SK-N-MC (cell line): ENCODE results near the gene EHD4.

Experiments used
- DNase-seq: peaks from one replicate; pipeline ENCODE4 v3.0.0-alpha.2; 2011; ENCODE audit warnings: low read depth, low spot score
- H3K27ac ChIP-seq: fragments of 200-600 bp; sonication (generic); 2 replicates; pipeline ENCODE4 v1.5.1; 2016; ENCODE audit warnings: mixed run types
- H3K36me3 ChIP-seq: fragments of 200-600 bp; sonication (generic); 2 replicates; pipeline ENCODE4 v1.6.1; 2017; ENCODE audit warnings: antibody characterized with exemption, low read length, mixed read lengths; ENCODE audit not compliant: insufficient read depth
- H3K4me3 ChIP-seq: fragments of 200-600 bp; sonication (generic); 2 replicates; pipeline ENCODE4 v1.5.1; 2016
- H3K9ac ChIP-seq: fragments of 200-600 bp; sonication (generic); 2 replicates; pipeline ENCODE4 v1.8.0; 2017; ENCODE audit warnings: mixed run types, mixed read lengths; ENCODE audit not compliant: insufficient read length
- H3K9me3 ChIP-seq: fragments of 200-600 bp; sonication (generic); 2 replicates; pipeline ENCODE4 v1.6.1; 2017; ENCODE audit warnings: low read depth, mild to moderate bottlenecking, antibody characterized with exemption, low read length, moderate library complexity, mixed read lengths
- EZH2 ChIP-seq: fragments of 200-600 bp; sonication (generic); IDR thresholded peaks from one replicate; pipeline ENCODE4 v1.6.1; 2017; ENCODE audit warnings: antibody characterized with exemption
- FOXP2 ChIP-seq: optimal IDR thresholded peaks from 2 replicates; pipeline ENCODE3; 2011; ENCODE audit warnings: mild to moderate bottlenecking, moderate library complexity; ENCODE audit not compliant: insufficient read depth; ENCODE audit errors: extremely low read length, control extremely low read depth
- POLR2AphosphoS5 ChIP-seq: IDR thresholded peaks from 2 replicates; pipeline ENCODE4 v1.6.1; 2012; ENCODE audit warnings: mild to moderate bottlenecking, low read depth, low read length, borderline replicate concordance

Gene EHD4

DNA sequence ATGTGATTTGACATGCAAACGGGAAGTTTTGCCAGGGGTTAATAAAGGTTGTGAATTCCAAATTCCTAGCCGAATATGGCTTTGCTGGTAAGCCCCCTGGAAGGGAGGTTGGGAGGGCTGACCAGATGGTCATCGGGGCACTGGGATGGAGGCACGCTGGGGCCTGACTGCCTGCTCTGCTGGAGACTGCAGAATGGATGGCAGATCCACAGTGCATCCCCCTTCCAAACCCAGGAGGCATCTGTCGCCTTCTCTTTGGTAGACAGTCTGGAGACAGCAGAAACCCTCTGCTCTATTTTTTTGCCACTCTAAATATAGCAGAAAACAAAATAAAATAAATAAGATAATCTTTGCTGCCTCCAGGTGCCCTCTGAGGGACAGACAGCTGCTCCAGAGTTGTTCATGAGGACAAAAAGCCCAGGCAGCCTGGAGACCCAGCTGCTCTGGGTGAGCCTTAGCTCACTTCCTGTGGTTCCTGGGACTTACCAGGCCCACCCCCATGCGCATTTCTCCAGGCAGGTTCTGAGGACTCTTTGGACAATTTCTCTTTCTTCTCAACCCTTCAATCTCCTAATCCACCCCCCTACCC is 72.4 kb downstream of the EHD4 start:
- H3K4me3 ChIP-seq = no peak overlapping the region
- no peak for TF ChIP-seq EZH2
- TF ChIP-seq POLR2AphosphoS5 = no peak
- H3K9ac ChIP-seq = no peak overlapping the region
- H3K27ac ChIP-seq = no peak overlapping the region
- no peak for DNase-seq
- no peaks in the 10 kb centered on the region for H3K36me3 ChIP-seq
- H3K9me3 ChIP-seq = no peaks in the 10 kb centered on the region

DNA sequence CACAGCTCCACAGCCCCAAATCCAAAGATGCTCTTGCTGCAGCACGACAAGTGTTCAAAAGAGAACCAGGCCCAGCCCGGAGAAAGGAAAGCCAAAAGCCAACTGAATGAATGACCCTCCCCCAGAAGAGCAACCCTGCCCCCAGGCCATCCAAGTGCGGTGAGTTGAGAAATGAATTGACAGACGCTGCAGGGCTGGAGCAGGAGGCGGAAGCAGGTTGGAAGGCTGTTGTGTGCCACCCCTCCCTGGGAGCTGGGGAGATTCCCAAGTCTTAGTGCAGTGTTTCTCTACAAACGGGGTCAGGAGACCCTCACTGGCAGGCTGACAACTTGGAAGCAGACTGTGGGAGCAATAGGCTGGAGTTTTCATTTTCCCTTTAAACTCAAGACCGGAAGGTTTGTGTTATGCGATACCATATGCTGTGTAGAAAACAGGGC is 75.0 kb downstream of the EHD4 start:
- Histone ChIP-seq H3K27ac (no peak overlapping the region), H3K36me3 (no peaks in the 10 kb centered on the region), H3K9ac (no peak overlapping the region), H3K4me3 (no peak overlapping the region), H3K9me3 (no peaks in the 10 kb centered on the region)
- DNase-seq = no peak
- TF ChIP-seq POLR2AphosphoS5 (no peak), EZH2 (no peak), FOXP2 (no peak)

DNA sequence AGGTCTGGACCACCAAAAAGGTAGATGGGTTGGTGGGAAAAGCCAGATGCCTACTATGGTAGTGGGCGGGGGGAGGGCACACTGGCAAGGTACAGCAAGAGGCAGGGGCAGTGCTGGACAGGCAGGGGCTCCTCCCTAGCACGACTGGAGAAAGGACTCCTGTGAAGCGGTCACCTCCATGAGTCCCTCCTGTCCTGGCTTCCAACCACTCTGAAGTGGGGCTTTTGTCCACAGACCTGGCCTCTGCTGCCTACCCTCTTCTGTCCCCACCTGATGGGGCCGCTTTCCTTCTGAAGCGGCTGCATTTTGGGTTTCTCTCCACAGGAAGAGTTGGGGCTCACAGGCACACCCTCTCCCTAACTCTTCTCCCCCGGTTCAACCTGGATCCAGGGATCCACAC is 75.8 kb downstream of the EHD4 start:
- Histone ChIP-seq H3K9me3 (no peaks in the 10 kb centered on the region), H3K36me3 (no peaks in the 10 kb centered on the region), H3K9ac (no peak overlapping the region), H3K4me3 (no peak overlapping the region), H3K27ac (no peak overlapping the region)
- no peak for TF ChIP-seq EZH2
- no peak for TF ChIP-seq POLR2AphosphoS5
- no peak for TF ChIP-seq FOXP2
- no peak for DNase-seq

DNA sequence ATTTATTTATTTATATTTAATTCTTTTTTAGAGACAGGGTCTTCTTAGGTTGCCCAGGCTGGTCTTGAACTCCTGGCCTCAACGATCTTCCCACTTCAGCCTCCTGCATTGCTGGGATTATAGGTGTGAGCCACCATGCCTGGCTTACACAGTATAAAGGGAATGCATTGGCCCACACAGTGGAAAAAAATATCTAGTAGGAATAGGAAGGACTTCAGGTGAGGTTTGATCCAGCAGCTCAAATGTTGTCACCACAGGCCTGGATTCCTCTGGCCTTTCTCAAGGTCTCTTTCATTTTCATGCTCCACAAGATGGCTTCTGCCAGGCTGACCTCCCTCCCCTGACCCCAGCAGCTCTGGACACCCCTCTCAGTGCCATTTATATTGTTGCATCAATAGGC is 76.4 kb downstream of the EHD4 start:
- DNase-seq = no peak
- Histone ChIP-seq H3K9me3 (no peaks in the 10 kb centered on the region), H3K4me3 (no peak overlapping the region), H3K27ac (no peak overlapping the region), H3K36me3 (no peaks in the 10 kb centered on the region), H3K9ac (no peak overlapping the region)
- TF ChIP-seq POLR2AphosphoS5 = no peak
- TF ChIP-seq EZH2 = no peak
- TF ChIP-seq FOXP2 = no peak

DNA sequence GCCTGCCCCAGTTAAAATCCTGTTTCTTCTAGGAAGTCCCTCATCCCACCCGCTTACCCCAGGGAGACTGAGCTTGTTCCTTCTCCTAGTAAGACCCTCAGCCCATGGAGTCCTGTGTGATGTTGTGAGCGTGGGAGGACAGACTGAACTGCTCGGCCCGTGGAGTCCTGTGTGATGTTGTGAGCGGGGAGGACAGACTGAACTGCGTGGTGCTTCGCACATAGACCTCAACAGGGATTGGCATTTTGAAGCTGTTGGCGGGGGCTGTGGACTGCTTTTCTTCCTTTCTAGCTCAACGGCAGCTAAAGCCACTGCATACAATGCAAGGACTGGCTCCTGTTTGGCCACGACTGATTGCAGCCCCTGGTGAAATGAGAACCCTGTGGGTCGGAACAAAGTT is 76.9 kb downstream of the EHD4 start:
- Histone ChIP-seq H3K27ac (no peak overlapping the region), H3K9me3 (no peaks in the 10 kb centered on the region), H3K4me3 (no peak overlapping the region), H3K36me3 (no peaks in the 10 kb centered on the region), H3K9ac (no peak overlapping the region)
- no peak for DNase-seq
- TF ChIP-seq EZH2 = no peak
- TF ChIP-seq POLR2AphosphoS5 = no peak
- TF ChIP-seq FOXP2 = no peak

DNA sequence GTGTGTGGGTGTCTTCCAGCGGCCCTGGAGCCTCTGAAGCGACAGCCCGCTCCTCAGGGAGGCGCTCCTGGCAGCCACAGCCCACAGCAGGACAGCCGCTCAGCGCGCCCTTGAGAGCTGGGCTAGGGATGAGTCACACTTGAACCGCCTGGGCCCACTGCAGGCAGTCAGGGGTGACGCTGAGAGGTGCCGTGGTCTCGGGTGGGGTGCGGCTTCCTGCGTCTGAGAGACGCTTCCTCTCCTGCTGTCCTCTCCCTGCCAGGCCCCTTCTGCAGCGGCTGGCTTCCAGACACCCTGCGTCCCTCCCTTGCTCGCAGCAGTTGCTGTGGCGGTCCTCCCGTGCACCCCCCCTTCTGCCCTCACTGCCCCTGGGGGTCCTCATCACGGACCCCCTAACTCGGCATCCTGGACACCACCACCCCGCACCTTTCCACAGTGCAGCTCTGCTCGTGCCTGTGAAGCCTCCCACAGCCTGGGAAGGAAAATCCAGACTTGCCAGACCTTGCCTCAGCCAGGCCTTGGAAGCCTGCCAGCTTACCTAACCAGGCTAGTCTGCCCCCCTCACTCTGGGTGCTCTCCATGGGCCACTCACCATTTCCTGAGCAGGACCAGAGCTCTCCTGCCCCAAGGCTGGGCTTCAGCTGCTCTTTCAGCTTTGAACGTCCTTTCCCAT is 77.4 kb downstream of the EHD4 start:
- no peak overlapping the region for H3K4me3 ChIP-seq
- no peak overlapping the region for H3K27ac ChIP-seq
- DNase-seq = no peak

DNA sequence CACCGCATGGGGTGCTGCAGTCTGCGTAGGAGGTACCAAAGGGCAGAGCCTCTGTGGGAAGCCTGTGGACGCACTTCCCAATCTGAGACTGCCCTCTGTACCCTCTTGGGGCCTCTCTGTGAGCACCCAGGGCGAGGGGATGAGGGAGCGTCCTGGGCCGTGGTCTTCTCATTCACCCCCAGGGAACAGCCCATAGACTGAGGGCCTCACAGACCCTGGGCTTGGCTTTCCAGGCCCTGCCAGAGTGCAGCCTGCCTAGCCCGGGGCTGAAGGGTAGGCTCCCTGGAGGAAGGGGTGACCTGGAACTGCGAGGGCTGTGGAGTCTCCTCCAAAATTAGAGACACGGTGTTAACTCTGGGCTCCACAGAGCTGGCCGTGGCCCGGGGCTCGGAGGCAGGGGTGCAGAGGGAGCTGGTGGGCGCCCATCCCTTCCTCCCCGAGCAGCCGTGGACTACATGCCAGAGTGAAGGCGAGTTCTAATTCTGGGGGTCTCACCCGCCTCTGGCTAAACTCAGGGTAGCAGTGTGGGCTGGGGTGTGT is 78.0 kb downstream of the EHD4 start:
- Histone ChIP-seq H3K9ac (no peak overlapping the region), H3K4me3 (no peak overlapping the region), H3K9me3 (no peaks in the 10 kb centered on the region), H3K36me3 (no peaks in the 10 kb centered on the region), H3K27ac (no peak overlapping the region)
- DNase-seq = no peak
- TF ChIP-seq EZH2 (no peak), POLR2AphosphoS5 (no peak), FOXP2 (no peak)

More for the DNA sequence above, 77.4 kb downstream of the EHD4 start:
- Histone ChIP-seq H3K9ac (no peak overlapping the region), H3K9me3 (no peaks in the 10 kb centered on the region), H3K36me3 (no peaks in the 10 kb centered on the region)
- TF ChIP-seq EZH2 (no peak), POLR2AphosphoS5 (no peak), FOXP2 (no peak)

DNA sequence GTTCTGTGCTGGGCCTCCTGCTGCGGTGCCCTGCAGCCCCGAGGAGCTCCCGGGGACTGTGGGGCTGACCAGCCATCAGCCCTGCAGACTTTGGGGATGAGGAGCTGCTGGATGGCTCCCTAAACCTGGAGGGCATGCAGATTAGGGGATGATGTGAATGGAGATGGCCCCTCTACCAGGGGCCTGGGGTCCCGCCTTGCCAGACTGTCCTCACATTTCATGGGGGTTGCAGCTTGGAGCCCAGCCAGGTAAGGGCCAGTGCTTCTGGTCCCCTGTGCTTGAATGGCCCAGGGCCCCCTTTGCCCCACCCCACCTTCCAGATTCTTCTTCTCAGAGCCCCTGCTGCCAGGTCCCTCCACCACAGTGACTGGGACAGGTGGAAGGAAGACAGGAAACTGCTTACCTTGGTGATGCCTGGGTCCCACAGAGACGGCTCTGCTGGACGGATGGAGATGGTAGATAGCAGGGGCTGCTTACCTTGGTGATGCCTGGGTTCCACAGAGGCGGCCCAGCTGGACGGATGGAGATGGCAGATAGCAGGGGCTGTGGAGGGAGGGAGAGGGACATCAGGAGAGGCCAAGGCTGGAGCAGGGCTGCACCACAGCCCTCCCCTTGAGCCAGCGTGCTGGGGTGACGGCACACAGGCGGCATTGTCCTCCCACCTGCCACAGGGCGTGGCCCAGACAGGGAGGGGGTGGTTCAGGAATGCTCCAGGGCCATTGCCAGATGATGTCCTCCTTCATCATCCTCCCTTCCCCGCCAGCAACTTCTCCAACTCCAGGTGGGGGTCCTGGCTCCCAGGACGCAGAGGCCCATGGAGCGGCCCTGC is 78.7 kb downstream of the EHD4 start, which contains the start of gene SPTBN5:
Gene SPTBN5, minus strand, starts transcription at position 632 of the 829 bp plus-strand sequence. Its CDS starts 556 bp downstream, at position 76.
- Histone ChIP-seq H3K4me3 (no peak within 1 kb of the TSS), H3K9ac (no peak within 1 kb of the TSS), H3K9me3 (no peaks in the 10 kb centered on the region), H3K27ac (no peak within 1 kb of the TSS), H3K36me3 (no peaks in the 10 kb centered on the region)
- TF ChIP-seq EZH2 (no peak), FOXP2 (no peak), POLR2AphosphoS5 (no peak)
- no peak for DNase-seq
